Activated CD4-positive, alpha-beta T cell treated with anti-CD3 and anti-CD28 coated beads, Interleukin-2, amount 10 ng/mL, durations not matched to agents 7 days and 5 days (primary cell): Measurements from ENCODE around the gene RIPOR3. TPM values are rescaled to one million over a fixed set of nuclear protein-coding genes. Genes with fewer than 3 reads are reported as not detected.

ENCODE experiments used
- CTCF ChIA-PET: fragments of 350-600 bp; sonication (Branson Sonifier 250); formaldehyde crosslinking; loops from one replicate; lab custom pipeline; 2021; ENCODE audit warnings: antibody characterized with exemption; lab: Charles Lee
- POLR2A ChIA-PET: fragments of 350-600 bp; sonication (Branson Sonifier 250); formaldehyde crosslinking; loops from one replicate; lab custom pipeline; 2021; ENCODE audit warnings: antibody characterized with exemption; lab: Charles Lee
- DNase-seq: peaks from one replicate; pipeline ENCODE4 v3.0.0-alpha.2; 2020
- H3K27ac Mint-ChIP-seq: one replicate; pipeline ENCODE4 v1.8.0; 2021; ENCODE audit warnings: mild to moderate bottlenecking, moderate library complexity, mixed read lengths
- H3K27me3 Mint-ChIP-seq: one replicate; pipeline ENCODE4 v1.8.0; 2021; ENCODE audit warnings: mixed read lengths
- H3K36me3 Mint-ChIP-seq: one replicate; pipeline ENCODE4 v1.8.0; 2021; ENCODE audit warnings: low read depth, mixed read lengths
- H3K4me1 Mint-ChIP-seq: one replicate; pipeline ENCODE4 v1.8.0; 2021; ENCODE audit warnings: mixed read lengths
- H3K4me3 Mint-ChIP-seq: one replicate; pipeline ENCODE4 v1.8.0; 2021; ENCODE audit warnings: mild to moderate bottlenecking, moderate library complexity, mixed read lengths
- H3K9me3 Mint-ChIP-seq: one replicate; pipeline ENCODE4 v1.8.0; 2021; ENCODE audit warnings: mixed read lengths
- total RNA-seq, 2 experiments: library from RNA; stranded (reverse); gene quantifications; one replicate each; pipeline ENCODE4 v1.2.3, GENCODE V29; 2021

Gene RIPOR3
- total RNA-seq, 2 experiments from 2014 or later, result not detected

DNA sequence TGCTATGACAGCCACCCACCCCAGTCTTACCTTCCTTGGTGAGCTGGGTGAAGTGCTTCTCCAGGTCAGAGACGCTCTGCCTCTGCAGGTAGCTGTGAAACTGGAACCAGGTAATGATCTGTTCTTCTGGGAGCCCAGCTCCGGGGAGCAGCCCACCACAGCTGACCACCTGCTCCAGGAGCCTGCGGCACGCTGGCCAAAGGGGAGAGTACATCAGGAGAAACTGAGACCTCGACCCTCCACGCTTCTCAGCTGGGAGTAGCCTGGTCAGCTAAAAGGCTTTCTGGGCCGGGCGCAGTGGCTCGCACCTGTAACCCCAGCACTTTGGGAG lies 98.4 kb downstream of the RIPOR3 start:
- POLR2A ChIA-PET, result no interaction called here
- H3K4me3 Mint-ChIP-seq, result no peak overlapping the region
- H3K27ac Mint-ChIP-seq, result no peak overlapping the region
- H3K36me3 Mint-ChIP-seq, result peaks cover 9% of the 10 kb centered on the region
- H3K27me3 Mint-ChIP-seq, result no peaks in the 10 kb centered on the region
- DNase-seq, result no peak
- H3K4me1 Mint-ChIP-seq, result no peaks in the 10 kb centered on the region
- H3K9me3 Mint-ChIP-seq, result no peaks in the 10 kb centered on the region
- CTCF ChIA-PET, result interaction anchor here (1.1 to 1.2 kb wide), 2 partner anchors 23 to 153 kb away, joined by 3 read pairs; no protein-coding TSS in a partner anchor

- Mint-ChIP-seq H3K27me3 (no peaks in the 10 kb centered on the region), H3K27ac (no peak overlapping the region), H3K4me3 (no peak overlapping the region), H3K36me3 (peaks cover 10% of the 10 kb centered on the region), H3K9me3 (no peaks in the 10 kb centered on the region), H3K4me1 (no peaks in the 10 kb centered on the region)
- no peak for DNase-seq
- ChIA-PET POLR2A (no interaction called here), CTCF (interaction anchor here (0.7 to 1.2 kb wide), 3 partner anchors 22 to 152 kb away, joined by 3 read pairs; no protein-coding TSS in a partner anchor)
Measured at GRCh38 chr20:50592282-50593004, 98.9 kb downstream of the RIPOR3 start.

DNA sequence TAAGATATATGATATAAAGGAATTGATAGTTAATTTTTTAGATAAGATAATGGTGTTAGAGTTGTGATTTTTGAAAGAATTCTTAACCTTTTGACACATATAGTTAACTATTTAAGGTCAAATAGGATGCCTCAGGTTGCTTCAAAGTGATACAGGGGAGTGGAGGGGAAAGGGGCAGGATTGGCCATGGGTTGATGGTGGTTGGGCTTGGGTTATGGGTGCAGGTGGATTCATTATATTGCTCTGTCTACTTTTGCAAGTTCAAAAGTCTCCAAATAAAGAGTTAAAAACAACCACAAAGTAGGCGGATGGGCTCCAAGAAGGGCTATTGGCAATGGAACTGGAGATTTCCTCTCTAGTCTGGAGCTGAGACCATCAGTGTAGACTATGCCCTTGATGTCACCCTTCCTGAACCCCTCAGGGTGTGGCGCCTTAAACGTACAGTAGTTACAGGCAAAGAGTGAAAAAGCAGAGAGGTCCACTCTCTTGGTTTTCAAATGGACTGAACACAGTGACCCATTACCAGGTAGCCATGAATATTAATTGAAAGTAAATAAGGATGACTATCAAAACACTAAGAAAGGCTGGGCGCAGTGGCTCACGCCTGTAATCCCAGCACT lies 100.0 kb downstream of the RIPOR3 start:
- ChIA-PET CTCF (no interaction called here), POLR2A (no interaction called here)
- no peak overlapping the region for H3K27ac Mint-ChIP-seq

GRCh38 chr20:50590348-50590664 lies 101.0 kb downstream of the RIPOR3 start:
- H3K4me1 Mint-ChIP-seq, result no peaks in the 10 kb centered on the region
- H3K27ac Mint-ChIP-seq, result no peak overlapping the region
- POLR2A ChIA-PET, result no interaction called here
- no peaks in the 10 kb centered on the region for H3K27me3 Mint-ChIP-seq
- DNase-seq, result no peak
- CTCF ChIA-PET, result no interaction called here
- H3K4me3 Mint-ChIP-seq, result no peak overlapping the region
- H3K9me3 Mint-ChIP-seq, result no peaks in the 10 kb centered on the region
- H3K36me3 Mint-ChIP-seq, result peaks cover 20% of the 10 kb centered on the region

More for the DNA sequence above, 100.0 kb downstream of the RIPOR3 start:
- peaks cover 10% of the 10 kb centered on the region for H3K36me3 Mint-ChIP-seq
- H3K4me3 Mint-ChIP-seq, result no peak overlapping the region
- H3K9me3 Mint-ChIP-seq, result no peaks in the 10 kb centered on the region
- H3K4me1 Mint-ChIP-seq, result no peaks in the 10 kb centered on the region
- H3K27me3 Mint-ChIP-seq, result no peaks in the 10 kb centered on the region
- DNase-seq, result no peak

GRCh38 chr20:50589548-50590347 lies 101.6 kb downstream of the RIPOR3 start:
- Mint-ChIP-seq H3K9me3 (no peaks in the 10 kb centered on the region), H3K27me3 (no peaks in the 10 kb centered on the region), H3K4me1 (no peaks in the 10 kb centered on the region), H3K27ac (no peak overlapping the region), H3K4me3 (no peak overlapping the region), H3K36me3 (peaks cover 26% of the 10 kb centered on the region)
- ChIA-PET CTCF (interaction anchor here (0.7 kb wide), 2 partner anchors 112 to 119 kb away, joined by 3 read pairs; no protein-coding TSS in a partner anchor), POLR2A (no interaction called here)
- DNase-seq, result no peak

- Mint-ChIP-seq H3K27me3 (no peaks in the 10 kb centered on the region), H3K4me1 (no peaks in the 10 kb centered on the region), H3K9me3 (no peaks in the 10 kb centered on the region), H3K36me3 (peaks cover 30% of the 10 kb centered on the region), H3K27ac (peak overlapping the region; percentile 69), H3K4me3 (no peak overlapping the region)
- peak; percentile 78 for DNase-seq
- ChIA-PET CTCF (interaction anchor here (1.1 to 2.8 kb wide), 5 partner anchors 10 to 76 kb away, joined by 3 to 12 read pairs (median 5); no protein-coding TSS in a partner anchor), POLR2A (no interaction called here)
Measured at GRCh38 chr20:50588034-50588736, 103.2 kb downstream of the RIPOR3 start.

- Mint-ChIP-seq H3K27me3 (no peaks in the 10 kb centered on the region), H3K9me3 (no peaks in the 10 kb centered on the region), H3K4me1 (no peaks in the 10 kb centered on the region), H3K4me3 (no peak overlapping the region), H3K36me3 (peaks cover 37% of the 10 kb centered on the region), H3K27ac (peak overlapping the region; percentile 42)
- CTCF ChIA-PET, result interaction anchor here (1.0 to 2.8 kb wide), 6 partner anchors 11 to 16 kb away, joined by 3 to 12 read pairs (median 4); no protein-coding TSS in a partner anchor
- DNase-seq, result no peak
- POLR2A ChIA-PET, result no interaction called here
Measured at GRCh38 chr20:50587291-50587961, 103.9 kb downstream of the RIPOR3 start.

DNA sequence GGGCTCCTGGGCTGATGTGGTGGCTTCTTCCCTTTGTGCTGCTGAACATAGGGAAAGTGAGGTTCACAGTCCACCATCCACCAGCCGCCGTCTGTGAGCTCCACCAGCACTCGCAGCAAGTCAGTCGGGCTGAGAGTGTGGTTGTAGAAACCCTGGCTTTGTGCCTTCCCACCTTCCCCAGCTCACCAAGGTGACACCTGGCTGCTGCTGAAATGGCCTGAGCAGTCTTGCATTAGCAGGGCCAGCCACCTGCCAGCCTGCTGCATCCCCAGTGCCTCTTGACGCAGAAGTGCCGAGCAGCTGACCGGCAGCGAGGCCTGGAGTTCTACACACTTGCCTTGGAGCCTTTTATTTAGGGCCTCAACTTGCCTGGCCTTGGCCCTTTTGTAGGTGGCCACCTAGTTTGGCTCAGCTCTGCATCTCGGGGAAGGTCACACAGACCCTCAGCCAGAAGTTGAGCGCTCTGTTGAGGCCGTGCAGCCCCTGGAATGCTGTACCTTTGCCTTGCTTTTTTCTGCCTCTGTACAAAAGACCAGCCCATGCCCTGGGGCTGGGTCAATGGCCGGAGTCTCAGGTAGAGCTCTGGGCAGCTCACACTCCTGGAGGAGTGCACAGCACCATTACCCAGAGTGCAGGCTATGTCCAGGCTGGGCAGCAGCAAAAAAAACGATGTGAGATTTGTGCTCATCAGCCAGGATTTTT lies 104.7 kb downstream of the RIPOR3 start:
- no peak overlapping the region for H3K27ac Mint-ChIP-seq
- POLR2A ChIA-PET, result no interaction called here

GRCh38 chr20:50585678-50586077 lies 105.7 kb downstream of the RIPOR3 start:
- CTCF ChIA-PET, result no interaction called here
- no peak overlapping the region for H3K4me3 Mint-ChIP-seq
- no peaks in the 10 kb centered on the region for H3K27me3 Mint-ChIP-seq
- H3K4me1 Mint-ChIP-seq, result no peaks in the 10 kb centered on the region
- H3K9me3 Mint-ChIP-seq, result no peaks in the 10 kb centered on the region
- DNase-seq, result no peak
- H3K36me3 Mint-ChIP-seq, result peaks cover 49% of the 10 kb centered on the region
- POLR2A ChIA-PET, result no interaction called here
- peak overlapping the region; percentile 9 for H3K27ac Mint-ChIP-seq

More for the DNA sequence above, 104.7 kb downstream of the RIPOR3 start:
- CTCF ChIA-PET, result interaction anchor here (1.0 to 2.8 kb wide), 3 partner anchors 10 to 12 kb away, joined by 3 to 12 read pairs (median 3); no protein-coding TSS in a partner anchor
- Mint-ChIP-seq H3K4me3 (no peak overlapping the region), H3K27me3 (no peaks in the 10 kb centered on the region), H3K36me3 (peaks cover 42% of the 10 kb centered on the region), H3K9me3 (no peaks in the 10 kb centered on the region), H3K4me1 (no peaks in the 10 kb centered on the region)
- DNase-seq, result no peak

DNA sequence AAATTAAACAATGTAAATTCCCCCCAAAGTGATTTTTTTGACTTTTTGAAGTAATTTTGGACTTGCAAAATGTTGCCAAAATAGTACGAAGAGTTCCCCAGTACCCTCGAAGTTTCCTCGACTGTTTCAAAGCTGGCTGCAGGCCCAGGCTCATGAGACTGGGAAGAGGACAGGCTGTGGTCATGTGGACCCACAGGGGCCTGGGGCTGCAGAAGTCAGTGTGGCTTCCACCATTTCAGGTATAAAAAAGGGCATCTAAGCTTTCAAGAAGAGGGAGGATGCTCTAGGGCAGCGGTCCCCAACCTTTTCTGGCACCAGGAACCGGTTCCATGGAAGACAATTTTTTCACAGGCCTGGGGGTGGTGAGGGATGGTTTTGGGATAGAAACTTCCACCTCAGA lies 106.1 kb downstream of the RIPOR3 start:
- POLR2A ChIA-PET, result no interaction called here
- no peaks in the 10 kb centered on the region for H3K4me1 Mint-ChIP-seq

GRCh38 chr20:50584687-50585086 lies 106.7 kb downstream of the RIPOR3 start:
- H3K27ac Mint-ChIP-seq, result no peak overlapping the region
- CTCF ChIA-PET, result interaction anchor here (1.6 kb wide), 1 partner anchor 9 kb away, joined by 6 read pairs; no protein-coding TSS in a partner anchor
- POLR2A ChIA-PET, result no interaction called here
- no peak overlapping the region for H3K4me3 Mint-ChIP-seq
- peaks cover 59% of the 10 kb centered on the region for H3K36me3 Mint-ChIP-seq
- DNase-seq, result no peak
- no peaks in the 10 kb centered on the region for H3K27me3 Mint-ChIP-seq
- H3K4me1 Mint-ChIP-seq, result no peaks in the 10 kb centered on the region
- no peaks in the 10 kb centered on the region for H3K9me3 Mint-ChIP-seq

More for the DNA sequence above, 106.1 kb downstream of the RIPOR3 start:
- no peak for DNase-seq
- no peaks in the 10 kb centered on the region for H3K9me3 Mint-ChIP-seq
- peaks cover 54% of the 10 kb centered on the region for H3K36me3 Mint-ChIP-seq
- H3K27ac Mint-ChIP-seq, result no peak overlapping the region
- no peak overlapping the region for H3K4me3 Mint-ChIP-seq
- no peaks in the 10 kb centered on the region for H3K27me3 Mint-ChIP-seq
- CTCF ChIA-PET, result interaction anchor here (1.6 kb wide), 1 partner anchor 9 kb away, joined by 6 read pairs; no protein-coding TSS in a partner anchor
